ENCODE measurements around the gene C6orf89. TPM values are rescaled to one million over a fixed set of nuclear protein-coding genes. Genes with fewer than 3 reads are reported as not detected.
"Not testable (repeated sequence)": the region's sequence is repeated elsewhere in the genome, so short reads cannot be mapped to it uniquely, and the experiment has no call there.

Gene C6orf89
- total RNA-seq, 1 donor from 2014 or later, result 26.2 TPM

- DNase-seq (ENCODE audit: low read depth, low spot score), result no peak
These were observed 38.4 kb downstream of the C6orf89 start for GRCh38 chr6:36924131-36924530.

- no peak for DNase-seq (ENCODE audit: low read depth, low spot score)
These were observed 39.1 kb downstream of the C6orf89 start for GRCh38 chr6:36924778-36925374.

- no peak for DNase-seq (ENCODE audit: low read depth, low spot score)
These were observed 40.1 kb downstream of the C6orf89 start for GRCh38 chr6:36925809-36926208.

GRCh38 chr6:36926708-36927513, 41.2 kb downstream of the C6orf89 start:
- DNase-seq (ENCODE audit: low read depth, low spot score), result no peak

- no peak for DNase-seq (ENCODE audit: low read depth, low spot score)
These were observed 42.2 kb downstream of the C6orf89 start for GRCh38 chr6:36927691-36928546.

DNA sequence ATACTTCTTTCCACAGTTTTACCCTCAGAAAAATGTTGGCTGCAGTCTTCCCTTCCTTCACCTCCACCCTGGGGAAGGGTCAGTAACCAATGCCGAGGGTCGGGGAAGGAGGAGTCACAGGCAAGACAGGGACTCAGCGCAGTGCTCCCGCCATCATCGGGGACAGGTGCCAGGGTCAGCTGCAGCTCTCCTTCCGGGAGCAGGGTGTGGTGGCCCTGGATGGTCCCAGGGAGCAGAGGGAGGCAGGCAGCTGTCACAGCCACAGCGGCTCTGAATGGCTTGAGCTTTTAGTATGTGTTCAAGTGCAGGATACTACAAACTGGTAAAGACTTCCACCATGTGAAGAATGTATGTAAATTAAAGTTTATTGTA, 42.8 kb downstream of the C6orf89 start:
- no peak for DNase-seq (ENCODE audit: low read depth, low spot score)

DNA sequence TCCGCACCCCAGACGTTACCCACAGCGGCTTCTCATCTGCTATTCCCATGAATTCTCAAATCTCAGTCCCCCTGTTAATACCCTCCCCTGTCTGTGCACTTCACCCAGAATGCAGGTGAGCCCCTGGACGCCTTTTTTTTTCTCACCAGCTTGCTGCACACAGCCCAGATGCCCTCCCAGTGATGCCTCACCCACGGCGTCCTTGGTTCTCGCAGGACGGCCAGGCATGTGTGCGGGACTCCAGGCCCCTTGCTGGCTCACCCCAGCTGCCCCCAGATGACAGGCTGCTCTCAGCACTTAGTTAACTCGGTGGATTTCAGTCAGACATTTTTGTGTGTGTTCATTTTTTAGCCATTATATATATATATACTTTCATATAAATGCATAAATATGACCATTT, 43.4 kb downstream of the C6orf89 start:
- no peak for DNase-seq (ENCODE audit: low read depth, low spot score)

GRCh38 chr6:36929607-36930006, 43.9 kb downstream of the C6orf89 start:
- DNase-seq (ENCODE audit: low read depth, low spot score), result no peak

DNA sequence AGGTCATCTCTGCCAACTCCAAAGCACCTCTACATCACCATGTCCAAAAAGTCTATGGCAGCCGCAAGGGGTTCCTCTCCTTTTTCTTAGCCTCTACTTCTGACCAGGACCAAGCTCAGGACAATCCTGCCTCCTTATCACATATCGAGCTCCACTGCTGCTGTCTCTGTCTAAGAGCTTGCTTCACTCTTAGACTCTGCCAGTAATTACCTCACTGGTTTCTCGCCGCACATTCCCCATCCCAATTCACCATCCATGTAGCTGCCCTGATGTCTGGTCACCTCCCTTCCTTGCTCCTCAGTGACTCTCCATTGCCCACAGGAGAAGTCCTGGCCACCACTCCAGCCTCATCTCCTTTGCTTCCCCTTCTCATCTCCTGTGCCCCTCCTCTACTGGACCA, 44.7 kb downstream of the C6orf89 start:
- DNase-seq (ENCODE audit: low read depth, low spot score), result no peak

DNA sequence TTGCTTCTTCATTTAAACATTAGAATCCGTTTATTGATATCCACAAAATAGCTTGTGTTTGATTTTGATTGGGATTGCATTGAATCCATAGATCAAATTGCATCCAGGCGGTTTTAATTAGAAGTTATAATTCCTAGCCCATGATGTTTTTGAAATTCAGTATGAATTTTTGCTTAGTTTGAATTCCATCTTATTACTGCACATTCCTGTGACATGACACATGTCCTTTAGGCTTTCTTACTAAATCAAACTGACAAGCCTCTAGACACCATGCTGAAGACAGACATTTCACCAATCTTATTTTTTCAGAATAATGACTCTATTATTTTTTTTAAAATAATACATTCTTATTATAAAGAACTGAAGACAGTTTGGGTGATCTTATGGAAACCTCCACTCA, 47.4 kb downstream of the C6orf89 start:
- no peak for DNase-seq (ENCODE audit: low read depth, low spot score)

GRCh38 chr6:36933519-36933918, 47.8 kb downstream of the C6orf89 start:
- no peak for DNase-seq (ENCODE audit: low read depth, low spot score)

DNA sequence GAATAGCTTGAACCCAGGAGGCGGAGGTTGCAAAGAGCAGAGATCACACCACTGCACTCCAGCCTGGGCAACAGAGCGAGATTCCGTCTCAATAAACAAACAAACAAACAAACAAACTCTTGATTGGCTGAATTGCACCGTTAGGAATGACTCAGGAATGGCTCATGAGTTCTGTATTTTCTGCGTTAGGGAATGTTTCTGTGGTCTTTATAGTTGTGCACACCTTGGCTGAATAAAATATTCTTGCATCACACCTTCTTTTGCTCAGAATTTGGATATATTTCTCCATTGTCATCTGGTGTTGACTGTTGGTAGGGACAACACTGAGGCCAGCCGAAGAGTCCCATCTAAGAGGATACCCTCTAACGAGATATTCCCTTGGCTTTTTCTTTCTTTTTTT, 49.1 kb downstream of the C6orf89 start:
- no peak for DNase-seq (ENCODE audit: low read depth, low spot score)

- no peak for DNase-seq (ENCODE audit: low read depth, low spot score)
These were observed 51.1 kb downstream of the C6orf89 start for GRCh38 chr6:36936824-36937223.

DNA sequence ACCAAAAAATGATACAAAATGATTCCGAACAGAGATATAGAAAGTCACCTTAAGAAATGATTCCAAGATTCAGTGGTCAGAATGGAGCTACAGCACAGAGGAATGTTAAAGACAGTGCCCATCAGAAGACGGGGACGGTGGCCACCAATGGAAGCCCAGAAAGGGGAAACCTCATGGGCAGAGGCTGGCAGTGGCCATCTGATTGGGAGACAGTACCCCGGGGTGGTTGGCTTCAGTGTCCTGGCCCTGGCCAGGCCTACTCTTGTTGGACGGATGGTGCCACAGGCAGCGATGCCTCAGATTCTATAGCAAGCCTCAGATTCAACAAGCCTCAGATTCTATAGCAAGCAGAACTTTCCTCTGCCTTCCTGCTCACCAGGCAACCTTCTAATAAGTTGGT, 52.1 kb downstream of the C6orf89 start:
- DNase-seq (ENCODE audit: low read depth, low spot score), result no peak

GRCh38 chr6:36938536-36938935, 52.8 kb downstream of the C6orf89 start:
- no peak for DNase-seq (ENCODE audit: low read depth, low spot score)

GRCh38 chr6:36939005-36939404, 53.3 kb downstream of the C6orf89 start:
- DNase-seq (ENCODE audit: low read depth, low spot score), result not testable (repeated sequence)

DNA sequence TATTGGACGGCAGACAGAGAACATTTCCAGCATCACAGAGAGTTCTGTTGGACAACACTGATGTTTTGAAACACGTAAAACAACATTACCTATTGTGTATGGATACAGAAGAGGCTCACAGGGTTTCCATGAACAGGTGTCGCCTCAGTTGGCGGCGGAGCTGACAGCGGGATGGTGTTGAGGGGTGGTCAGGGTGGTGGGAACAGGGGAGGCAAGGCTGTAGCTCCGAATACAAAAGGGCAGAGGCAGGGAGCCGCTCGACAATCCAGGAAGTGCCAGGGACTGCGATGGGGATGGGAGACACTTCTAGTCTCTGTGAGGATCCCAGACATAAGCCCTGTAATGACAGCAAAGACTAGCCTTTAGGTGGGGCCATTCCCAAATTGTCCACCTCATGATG, 54.3 kb downstream of the C6orf89 start:
- no peak for DNase-seq (ENCODE audit: low read depth, low spot score)

- DNase-seq (ENCODE audit: low read depth, low spot score), result not testable (repeated sequence)
These were observed 55.8 kb downstream of the C6orf89 start for GRCh38 chr6:36941561-36941960.

DNA sequence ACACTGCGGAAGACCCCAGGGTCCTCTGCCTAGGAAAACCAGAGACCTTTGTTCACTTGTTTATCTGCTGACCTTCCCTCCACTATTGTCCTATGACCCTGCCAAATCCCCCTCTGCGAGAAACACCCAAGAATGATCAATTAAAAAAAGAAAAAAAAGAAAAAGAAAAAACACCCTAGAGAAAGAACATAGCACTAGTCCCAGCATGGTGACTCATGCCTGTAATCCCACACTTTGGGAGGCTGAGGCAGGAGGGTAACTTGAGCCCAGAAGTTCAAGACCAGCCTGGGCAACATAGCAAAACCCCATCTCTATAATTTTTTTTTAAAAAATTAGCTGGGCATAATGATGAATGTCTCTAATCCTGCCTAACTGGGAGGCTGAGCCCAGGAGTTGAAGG, 56.6 kb downstream of the C6orf89 start:
- DNase-seq (ENCODE audit: low read depth, low spot score), result not testable (repeated sequence)

DNA sequence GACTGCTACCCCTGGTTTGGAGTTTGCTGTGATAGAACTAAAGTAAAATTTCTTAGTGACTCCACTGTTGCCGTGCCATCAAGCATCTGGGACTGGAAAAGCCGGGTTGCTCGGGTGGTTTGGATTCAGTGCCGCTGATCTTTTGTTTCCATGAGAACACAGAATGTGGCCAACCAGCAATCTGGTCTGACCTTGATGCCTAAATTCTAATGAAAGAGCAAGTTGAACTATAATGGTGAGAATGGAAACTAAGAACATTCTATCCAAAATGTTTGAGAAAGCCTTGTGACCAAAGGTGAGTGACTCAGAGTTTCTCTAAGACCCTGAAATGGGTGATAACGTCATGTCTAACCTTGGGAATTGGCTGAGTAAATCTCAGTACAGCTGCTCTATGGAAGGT, 58.9 kb downstream of the C6orf89 start:
- DNase-seq (ENCODE audit: low read depth, low spot score), result no peak

- DNase-seq (ENCODE audit: low read depth, low spot score), result no peak
These were observed 59.5 kb downstream of the C6orf89 start for GRCh38 chr6:36945301-36945700.

- no peak for DNase-seq (ENCODE audit: low read depth, low spot score)
These were observed 60.8 kb downstream of the C6orf89 start for GRCh38 chr6:36946526-36946925.

Measured in pulmonary artery endothelial cell (primary cell).